Glutamatergic neuron (in vitro differentiated cells): Measurements from ENCODE around the gene MMD. TPM values are rescaled to one million over a fixed set of nuclear protein-coding genes. Genes with fewer than 3 reads are reported as not detected.
A peak's percentile ranks its signal among the peaks of the same experiment; 100 is the strongest.
"Not testable (repeated sequence)": the region's sequence is repeated elsewhere in the genome, so short reads cannot be mapped to it uniquely, and the experiment has no call there.

Experiments used
- DNase-seq: peaks from one replicate; pipeline ENCODE4 v3.0.0; 2022
- H3K27ac Mint-ChIP-seq: one replicate; pipeline ENCODE4 v1.8.0; 2020; ENCODE audit warnings: mild to moderate bottlenecking, mixed read lengths, inconsistent platforms; ENCODE audit not compliant: unreplicated experiment
- H3K27me3 Mint-ChIP-seq: one replicate; pipeline ENCODE4 v1.8.0; 2020; ENCODE audit warnings: mild to moderate bottlenecking, moderate library complexity, mixed read lengths, inconsistent platforms; ENCODE audit not compliant: unreplicated experiment
- H3K36me3 Mint-ChIP-seq: one replicate; pipeline ENCODE4 v1.8.0; 2020; ENCODE audit warnings: mild to moderate bottlenecking, mixed read lengths, inconsistent platforms; ENCODE audit not compliant: unreplicated experiment
- H3K4me1 Mint-ChIP-seq: one replicate; pipeline ENCODE4 v1.8.0; 2020; ENCODE audit warnings: mild to moderate bottlenecking, low read depth, mixed read lengths, inconsistent platforms; ENCODE audit not compliant: unreplicated experiment
- H3K4me3 Mint-ChIP-seq: one replicate; pipeline ENCODE4 v1.8.0; 2020; ENCODE audit warnings: mild to moderate bottlenecking, mixed read lengths, inconsistent platforms; ENCODE audit not compliant: unreplicated experiment
- H3K9me3 Mint-ChIP-seq: one replicate; pipeline ENCODE4 v1.8.0; 2020; ENCODE audit warnings: mild to moderate bottlenecking, moderate library complexity, mixed read lengths, inconsistent platforms; ENCODE audit not compliant: unreplicated experiment
- CTCF ChIP-seq: fragments of 200-600 bp; sonication (generic); IDR thresholded peaks from one replicate; pipeline ENCODE4 v1.5.0; 2021; ENCODE audit not compliant: partially characterized antibody, unreplicated experiment
- total RNA-seq: library from RNA; stranded (reverse); fragmentation: NEBNext Ultra II Directional; extraction: Animal tissue kit (Norgen Biotek cat#: 25700); gene quantifications from one replicate; pipeline ENCODE4 v1.2.1, GENCODE V29; 2021; ENCODE audit not compliant: unreplicated experiment

Gene MMD
- total RNA-seq, 1 donor from 2014 or later = 60.6 TPM

- Mint-ChIP-seq H3K9me3 (peaks cover 4% of the 10 kb centered on the region), H3K4me3 (no peak overlapping the region), H3K4me1 (no peaks in the 10 kb centered on the region), H3K27me3 (peaks cover 3% of the 10 kb centered on the region), H3K36me3 (no peaks in the 10 kb centered on the region), H3K27ac (no peak overlapping the region)
- no peak for DNase-seq
- TF ChIP-seq CTCF = no peak
Observed at GRCh38 chr17:55426851-55427586, 5.4 kb upstream of the MMD start.

GRCh38 chr17:55424893-55425540, 3.4 kb upstream of the MMD start:
- H3K4me3 Mint-ChIP-seq = no peak overlapping the region
- H3K27ac Mint-ChIP-seq = no peak overlapping the region

GRCh38 chr17:55423535-55423934, 1.9 kb upstream of the MMD start:
- no peak for DNase-seq
- H3K27ac Mint-ChIP-seq = no peak overlapping the region
- peaks cover 8% of the 10 kb centered on the region for H3K9me3 Mint-ChIP-seq
- no peaks in the 10 kb centered on the region for H3K36me3 Mint-ChIP-seq
- peaks cover 3% of the 10 kb centered on the region for H3K27me3 Mint-ChIP-seq
- no peak overlapping the region for H3K4me3 Mint-ChIP-seq
- H3K4me1 Mint-ChIP-seq = peaks cover 4% of the 10 kb centered on the region
- TF ChIP-seq CTCF = no peak

More at GRCh38 chr17:55424893-55425540, 3.4 kb upstream of the MMD start:
- Mint-ChIP-seq H3K36me3 (no peaks in the 10 kb centered on the region), H3K27me3 (peaks cover 4% of the 10 kb centered on the region), H3K4me1 (peaks cover 1% of the 10 kb centered on the region), H3K9me3 (peaks cover 6% of the 10 kb centered on the region)
- no peak for TF ChIP-seq CTCF
- DNase-seq = no peak

GRCh38 chr17:55422828-55423164, 1.2 kb upstream of the MMD start:
- not testable (repeated sequence) for H3K27me3 Mint-ChIP-seq, DNase-seq, H3K4me3 Mint-ChIP-seq, H3K27ac Mint-ChIP-seq, H3K36me3 Mint-ChIP-seq, H3K9me3 Mint-ChIP-seq, H3K4me1 Mint-ChIP-seq

- Mint-ChIP-seq H3K27me3 (peaks cover 3% of the 10 kb centered on the region), H3K4me3 (peak overlapping the region; percentile 92), H3K4me1 (peaks cover 4% of the 10 kb centered on the region), H3K9me3 (peaks cover 9% of the 10 kb centered on the region), H3K27ac (peak overlapping the region; percentile 73), H3K36me3 (peaks cover 4% of the 10 kb centered on the region)
- peak; percentile 47 for DNase-seq
- no peak for TF ChIP-seq CTCF
Observed at GRCh38 chr17:55420776-55421178, 858 bp downstream of the MMD start.
